HG02623 (cell line): ENCODE measurements around the gene ZNF689.
"Not testable (repeated sequence)": the region's sequence is repeated elsewhere in the genome, so short reads cannot be mapped to it uniquely, and the experiment has no call there.

ENCODE experiments used
- ATAC-seq: cut with Tn5 transposase; IDR thresholded peaks from one replicate; pipeline ENCODE4 v1.9.1; 2021; ENCODE audit warnings: moderate library complexity; ENCODE audit not compliant: unreplicated experiment

ZNF689 gene

GRCh38 chr16:30637139-30637538 lies 26.9 kb upstream of the ZNF689 start:
- not testable (repeated sequence) for ATAC-seq

- no peak for ATAC-seq
Observed at GRCh38 chr16:30636599-30636998, 26.4 kb upstream of the ZNF689 start.

GRCh38 chr16:30633526-30633925 lies 23.3 kb upstream of the ZNF689 start:
- no peak for ATAC-seq

GRCh38 chr16:30632454-30632853 lies 22.3 kb upstream of the ZNF689 start:
- not testable (repeated sequence) for ATAC-seq

- no peak for ATAC-seq
Observed at GRCh38 chr16:30628628-30629540, 18.7 kb upstream of the ZNF689 start.

- no peak for ATAC-seq
Observed at GRCh38 chr16:30626236-30626635, 16.0 kb upstream of the ZNF689 start.

GRCh38 chr16:30623536-30624283 lies 13.5 kb upstream of the ZNF689 start:
- ATAC-seq = no peak

- ATAC-seq = no peak
Observed at GRCh38 chr16:30622455-30623032, 12.4 kb upstream of the ZNF689 start.

GRCh38 chr16:30621765-30622164 lies 11.6 kb upstream of the ZNF689 start:
- no peak for ATAC-seq

GRCh38 chr16:30620169-30620568 lies 10.0 kb upstream of the ZNF689 start:
- ATAC-seq = no peak

GRCh38 chr16:30619638-30620037 lies 9.4 kb upstream of the ZNF689 start:
- no peak for ATAC-seq

GRCh38 chr16:30619202-30619601 lies 9.0 kb upstream of the ZNF689 start:
- ATAC-seq = no peak

GRCh38 chr16:30615358-30616091 lies 5.3 kb upstream of the ZNF689 start:
- no peak for ATAC-seq

- peak; percentile 21 for ATAC-seq
Observed at GRCh38 chr16:30609002-30609925, 925 bp downstream of the ZNF689 start.

GRCh38 chr16:30606004-30606403 lies 4.2 kb downstream of the ZNF689 start:
- ATAC-seq = no peak

- ATAC-seq = no peak
Observed at GRCh38 chr16:30605158-30605557, 5.0 kb downstream of the ZNF689 start.

- ATAC-seq = no peak
Observed at GRCh38 chr16:30604316-30604947, 5.8 kb downstream of the ZNF689 start.

- no peak for ATAC-seq
Observed at GRCh38 chr16:30603945-30604315, 6.3 kb downstream of the ZNF689 start.

- ATAC-seq = no peak
Observed at GRCh38 chr16:30602616-30603277, 7.4 kb downstream of the ZNF689 start.
